ENCODE results near the gene DIS3L2.

DNA sequence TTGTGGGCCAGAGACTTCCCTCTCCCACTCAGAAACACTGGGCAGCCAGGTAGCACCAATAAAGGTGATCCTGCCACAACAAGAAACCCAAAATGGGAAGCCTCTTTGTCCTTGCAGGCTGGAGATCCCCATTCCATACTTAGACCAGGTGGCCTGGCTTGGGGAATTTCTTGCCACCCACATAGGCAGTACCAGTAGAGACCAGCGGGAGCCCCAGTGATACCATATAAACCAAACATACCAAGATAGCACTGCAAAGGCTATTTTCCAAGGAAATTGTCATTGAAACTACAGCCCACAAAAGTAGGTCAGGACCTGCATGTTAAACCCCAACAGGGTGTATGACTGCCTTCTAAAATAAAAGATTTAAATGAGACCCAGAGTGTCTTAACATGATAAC, 171.6 kb downstream of the DIS3L2 start:
- TF ChIP-seq POLR2A (IDR thresholded peaks at IDR 0.05; ENCODE audit: low read depth) (no peak), EP300 (IDR thresholded peaks at IDR 0.05) (no peak), POLR2AphosphoS5 (IDR thresholded peaks at IDR 0.05) (no peak)
- TF ChIP-seq, protein P1, sequence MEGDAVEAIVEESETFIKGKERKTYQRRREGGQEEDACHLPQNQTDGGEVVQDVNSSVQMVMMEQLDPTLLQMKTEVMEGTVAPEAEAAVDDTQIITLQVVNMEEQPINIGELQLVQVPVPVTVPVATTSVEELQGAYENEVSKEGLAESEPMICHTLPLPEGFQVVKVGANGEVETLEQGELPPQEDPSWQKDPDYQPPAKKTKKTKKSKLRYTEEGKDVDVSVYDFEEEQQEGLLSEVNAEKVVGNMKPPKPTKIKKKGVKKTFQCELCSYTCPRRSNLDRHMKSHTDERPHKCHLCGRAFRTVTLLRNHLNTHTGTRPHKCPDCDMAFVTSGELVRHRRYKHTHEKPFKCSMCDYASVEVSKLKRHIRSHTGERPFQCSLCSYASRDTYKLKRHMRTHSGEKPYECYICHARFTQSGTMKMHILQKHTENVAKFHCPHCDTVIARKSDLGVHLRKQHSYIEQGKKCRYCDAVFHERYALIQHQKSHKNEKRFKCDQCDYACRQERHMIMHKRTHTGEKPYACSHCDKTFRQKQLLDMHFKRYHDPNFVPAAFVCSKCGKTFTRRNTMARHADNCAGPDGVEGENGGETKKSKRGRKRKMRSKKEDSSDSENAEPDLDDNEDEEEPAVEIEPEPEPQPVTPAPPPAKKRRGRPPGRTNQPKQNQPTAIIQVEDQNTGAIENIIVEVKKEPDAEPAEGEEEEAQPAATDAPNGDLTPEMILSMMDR (IDR thresholded peaks at IDR 0.05), result no peak

Data from esophagus muscularis mucosa (tissue), 4 donors.